K562 (cell line): ENCODE measurements around the gene TEAD3. TPM values are rescaled to one million over a fixed set of nuclear protein-coding genes. Genes with fewer than 3 reads are reported as not detected.

Experiments
- AFF1 ChIP-seq, 2 experiments: fragments of 450-650 bp; IDR thresholded peaks; 2 replicates each; pipeline ENCODE4 v1.6.1; 2018; ENCODE audit warnings: mild to moderate bottlenecking in 2 of 2, low read depth in 1 of 2; ENCODE audit not compliant: partially characterized antibody in 2 of 2
- ARNT ChIP-seq, 2 experiments: fragments of 450-650 bp; IDR thresholded peaks; 2 replicates each; pipeline ENCODE4 v1.6.1; 2016; ENCODE audit warnings: mild to moderate bottlenecking in 1 of 2
- HES1 ChIP-seq: fragments of 450-650 bp; IDR thresholded peaks from 2 replicates; pipeline ENCODE4 v1.6.1; 2016; ENCODE audit warnings: low read depth, mild to moderate bottlenecking, moderate library complexity
- HNRNPLL ChIP-seq: fragments of 200-400 bp; formaldehyde crosslinking; IDR thresholded peaks from 2 replicates; pipeline ENCODE4 v1.6.1; 2017; ENCODE audit warnings: low read length, low read depth, mild to moderate bottlenecking; ENCODE audit not compliant: poor library complexity, severe bottlenecking
- NCOA6 ChIP-seq: fragments of 450-650 bp; IDR thresholded peaks from 2 replicates; pipeline ENCODE4 v1.6.1; 2017; ENCODE audit warnings: mild to moderate bottlenecking
- POLR2A ChIP-seq: fragments of 450-650 bp; conservative IDR thresholded peaks from 2 replicates; pipeline ENCODE4 v1.6.1; 2016
- RBFOX2 ChIP-seq: fragments of 200-400 bp; formaldehyde crosslinking; IDR thresholded peaks from 2 replicates; pipeline ENCODE4 v1.6.1; 2017; ENCODE audit warnings: low read depth, mild to moderate bottlenecking, low read length, moderate library complexity
- RNF2 ChIP-seq: sonication (generic); IDR thresholded peaks from 2 replicates; pipeline ENCODE4 v1.6.1; 2016
- RNF219 ChIP-seq: fragments of 250-450 bp; sonication (Bioruptor Pico); IDR thresholded peaks from 2 replicates; pipeline ENCODE4 v1.5.0; 2022; ENCODE audit warnings: mild to moderate bottlenecking
- TEAD1 ChIP-seq, 2 experiments: fragments of 450-650 bp in 1 of 2; sonication (generic) in 1 of 2; formaldehyde crosslinking; IDR thresholded peaks; 2 replicates each; pipeline versions ENCODE4 v1.4.0 to v1.8.0; 2020 to 2022; ENCODE audit warnings: mild to moderate bottlenecking in 2 of 2, missing genetic modification reagents in 1 of 2
- YY1 ChIP-seq, 3 experiments: IDR thresholded peaks; 2 replicates each; pipeline ENCODE4 v1.6.1; 2011; ENCODE audit warnings: low read length in 2 of 3, mild to moderate bottlenecking in 2 of 3, moderate library complexity in 2 of 3, borderline replicate concordance in 1 of 3, control low read depth in 1 of 3, low read depth in 1 of 3; ENCODE audit not compliant: insufficient read depth in 3 of 3, insufficient replicate concordance in 2 of 3, control insufficient read depth in 1 of 3, insufficient read length in 1 of 3; ENCODE audit errors: extremely low read depth in 1 of 3
- ZNF24 ChIP-seq: fragments of 450-650 bp; IDR thresholded peaks from 2 replicates; pipeline ENCODE4 v1.6.1; 2016
- ZNF518B ChIP-seq: fragments of 250-450 bp; sonication (Bioruptor Pico); IDR thresholded peaks from 2 replicates; pipeline ENCODE4 v1.5.0; 2021; ENCODE audit warnings: mild to moderate bottlenecking, moderate library complexity
- polyA plus RNA-seq, 8 experiments: library from polyadenylated mRNA; depleted of rRNA in 4 of 8; stranded (reverse) in 5 of 8; unstranded in 3 of 8; fragments of >200 nt; fragmentation: Nextera tagmentation in 2 of 8; fragmentation: Illumina TruSeq in 1 of 8; extraction: Ambion mirVana in 2 of 8; extraction: Trizol in 1 of 8; gene quantifications; 2 replicates each; pipeline versions ENCODE4 v1.2.1 to v1.2.3, GENCODE V29; 2011 to 2014; ENCODE audit warnings: inconsistent platforms in 1 of 8, missing spikeins in 1 of 8
- total RNA-seq, 7 experiments: library from RNA; depleted of rRNA in 6 of 7; stranded (reverse); fragments of >200 nt in 6 of 7; fragmentation: Illumina TruSeq in 2 of 7; extraction: Trizol in 2 of 7; gene quantifications; 2 replicates each; pipeline versions ENCODE4 v1.2.1 to v1.2.3, GENCODE V29; 2011 to 2021; ENCODE audit warnings: low replicate concordance in 1 of 7

TEAD3 gene
- total and polyA plus RNA-seq, 9 of the 15 experiments (the other 6 are each of a cell fraction or from before 2014, with no cell fraction given): 0.63 to 13.2 (median 3.3) TPM

- TF ChIP-seq TEAD1 (CRISPR knock-in tag; IDR thresholded peaks at IDR 0.05) (peak in 1 of 2 experiments; percentile 87; a peak in 2 of 4 replicates), ARNT (IDR thresholded peaks at IDR 0.05) (no peak), HNRNPLL (peak; percentile 79), HES1 (peak; percentile 56; the same call in 1 of the 2 replicates), AFF1 (IDR thresholded peaks at IDR 0.05; ENCODE audit: low read depth in 1 of 2, partially characterized antibody in 2 of 2) (no peak), RNF219 (CRISPR knock-in tag) (no peak), RNF2 (peak; percentile 53; the same call in 1 of the 2 replicates), NCOA6 (peak; percentile 43; the same call in 1 of the 2 replicates), POLR2A (peak; percentile 92), YY1 (IDR thresholded peaks at IDR 0.05; ENCODE audit: borderline replicate concordance in 1 of 3, control insufficient read depth in 1 of 3, extremely low read depth in 1 of 3, insufficient read depth in 3 of 3, insufficient read length in 1 of 3, insufficient replicate concordance in 2 of 3, low read depth in 1 of 3, low read length in 2 of 3) (peak in 2 of 3 experiments; percentile 17 to 75), ZNF24 (0 out of 2 replicates have a peak, but pooled peaks have one; percentile 12), ZNF518B (CRISPR knock-in tag) (no peak), RBFOX2 (peak; percentile 92)
Observed at GRCh38 chr6:35452183-35453090, 44.4 kb downstream of the TEAD3 start, which contains the start of gene FANCE (continued).
